Activated naive CD4-positive, alpha-beta T cell (primary cell): ENCODE results near the gene SNX24.

Experiments
- DNase-seq, 4 experiments: peaks; one replicate each; lab custom pipeline; 2025; lab: John Stamatoyannopoulos, UW

Gene SNX24

GRCh38 chr5:122919969-122920368 lies 74.6 kb downstream of the SNX24 start:
- no peak for DNase-seq

- no peak for DNase-seq
These were observed 76.4 kb downstream of the SNX24 start for GRCh38 chr5:122921826-122922225.

- no peak for DNase-seq
These were observed 78.8 kb downstream of the SNX24 start for GRCh38 chr5:122924203-122924602.

- no peak for DNase-seq
These were observed 79.4 kb downstream of the SNX24 start for GRCh38 chr5:122924719-122925395.

DNA sequence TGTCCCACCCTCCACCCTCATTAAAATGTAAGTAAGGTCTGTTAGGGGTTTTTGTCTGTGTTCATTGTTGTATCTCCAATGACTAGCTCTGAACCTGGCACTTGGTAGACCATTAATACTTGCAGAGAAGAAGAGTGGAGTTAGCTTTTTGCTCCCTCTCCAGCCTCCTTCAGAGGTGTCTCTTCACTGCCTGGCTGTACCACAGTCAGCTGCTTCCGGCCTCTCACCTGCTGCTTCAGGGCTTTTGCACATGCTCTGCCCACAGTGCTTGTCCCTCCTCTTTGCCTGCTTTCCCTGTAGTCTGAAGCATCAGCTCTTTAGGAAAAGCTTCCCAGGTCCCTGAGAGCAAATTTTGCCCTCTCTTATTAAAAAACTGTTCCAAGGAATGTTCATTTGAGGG lies 83.6 kb downstream of the SNX24 start:
- no peak for DNase-seq

DNA sequence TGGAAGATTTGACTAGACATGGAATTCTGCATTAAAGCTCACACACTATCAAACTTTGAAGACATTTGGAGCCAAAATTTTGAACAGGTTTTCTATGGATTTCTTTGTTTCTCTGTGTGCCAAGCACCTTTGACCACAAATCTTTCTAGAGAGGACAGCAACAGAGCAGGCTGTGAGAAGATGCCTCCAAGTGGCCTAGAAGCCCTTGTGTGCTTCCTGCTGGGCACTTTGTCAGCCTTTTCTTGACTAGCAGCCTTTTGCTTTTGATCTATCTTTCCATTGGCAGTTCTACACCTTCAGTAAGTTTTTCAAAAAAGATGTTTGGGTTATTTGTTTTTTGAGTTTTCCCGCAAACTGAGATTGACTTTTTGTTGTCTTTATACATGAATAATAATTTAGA lies 84.6 kb downstream of the SNX24 start:
- no peak for DNase-seq

- DNase-seq: no peak
These were observed 88.5 kb downstream of the SNX24 start for GRCh38 chr5:122933956-122934355.

DNA sequence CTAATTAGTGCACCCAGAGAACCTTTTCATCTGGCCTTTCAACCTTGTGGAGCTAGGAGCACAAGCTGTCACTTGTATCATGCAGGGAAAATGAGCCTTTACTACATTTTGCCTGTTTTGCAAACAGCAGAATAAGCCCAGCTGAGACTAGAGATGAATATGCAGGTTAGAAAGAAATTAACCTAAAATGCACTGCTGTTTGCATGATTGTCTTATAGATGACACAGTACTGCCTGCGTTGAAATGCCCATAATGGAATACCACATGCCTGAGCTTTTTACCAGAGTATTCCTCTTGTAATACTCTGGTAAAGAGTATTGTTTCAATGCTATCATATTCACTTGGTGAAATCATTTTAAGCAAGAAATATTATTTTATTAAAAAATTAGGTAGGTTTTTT lies 90.7 kb downstream of the SNX24 start:
- no peak for DNase-seq

- no peak for DNase-seq
These were observed 92.5 kb downstream of the SNX24 start for GRCh38 chr5:122937914-122938313.

DNA sequence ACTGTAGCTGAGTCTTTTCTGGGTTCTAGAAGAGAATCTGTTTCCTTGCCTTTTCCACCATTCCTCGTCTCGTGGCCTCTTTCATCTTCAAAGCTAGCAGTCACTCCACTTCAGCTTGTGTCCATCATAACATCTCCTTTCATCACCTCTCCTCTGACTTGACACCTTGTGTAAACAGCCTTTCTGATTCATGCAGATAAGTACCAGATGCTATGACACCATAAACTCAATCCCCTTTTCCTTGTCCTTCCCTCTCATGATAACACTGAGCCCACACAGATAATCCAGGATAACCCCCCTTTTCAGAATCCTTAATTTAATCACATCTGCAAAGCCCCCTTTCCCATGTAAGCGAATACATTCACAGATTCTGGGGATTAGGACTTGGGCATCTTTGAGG lies 95.5 kb downstream of the SNX24 start:
- DNase-seq: no peak

GRCh38 chr5:122941737-122942136 lies 96.3 kb downstream of the SNX24 start:
- DNase-seq: no peak

- no peak for DNase-seq
These were observed 96.9 kb downstream of the SNX24 start for GRCh38 chr5:122942164-122942914.

GRCh38 chr5:122943050-122943698 lies 97.8 kb downstream of the SNX24 start:
- DNase-seq: no peak

DNA sequence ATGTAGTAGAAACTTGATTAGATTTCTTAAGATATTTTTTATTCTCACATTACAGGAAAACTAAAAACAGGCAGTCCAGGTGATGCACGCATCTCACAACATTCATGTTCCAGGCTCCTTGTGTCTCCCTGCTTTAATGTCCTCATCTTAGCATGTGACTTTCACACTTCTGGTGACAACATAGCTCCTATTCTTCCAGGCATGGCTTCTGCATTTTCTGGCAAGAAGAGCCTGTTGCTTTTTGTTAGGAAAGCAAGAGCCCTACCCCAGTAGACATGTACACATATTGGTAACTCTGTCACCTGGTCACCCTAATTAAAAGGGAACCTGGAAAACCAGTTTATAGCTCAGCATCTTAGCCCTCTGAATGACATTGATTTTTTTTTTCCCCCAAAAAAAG lies 98.6 kb downstream of the SNX24 start:
- DNase-seq: no peak

- DNase-seq: no peak
These were observed 102.0 kb downstream of the SNX24 start for GRCh38 chr5:122947372-122947771.

DNA sequence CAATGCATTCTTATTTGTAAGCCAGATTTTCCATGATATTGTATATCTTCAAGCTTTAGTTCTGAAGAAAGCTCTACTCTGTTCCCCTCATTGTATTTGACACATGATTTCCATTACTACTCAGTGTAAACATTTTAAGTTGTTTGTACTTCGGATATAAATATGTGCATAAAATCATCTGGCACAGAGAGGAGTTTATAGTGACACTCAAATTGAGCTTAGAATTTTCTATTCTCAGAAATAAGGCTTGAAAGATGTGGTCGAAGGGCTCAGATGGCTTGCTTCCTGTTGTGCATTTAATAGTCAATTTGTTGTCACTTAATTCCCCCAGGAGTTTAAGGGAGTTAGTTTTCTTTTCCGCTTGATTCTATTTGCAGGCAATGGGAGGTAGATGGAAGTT lies 102.4 kb downstream of the SNX24 start:
- DNase-seq: no peak

DNA sequence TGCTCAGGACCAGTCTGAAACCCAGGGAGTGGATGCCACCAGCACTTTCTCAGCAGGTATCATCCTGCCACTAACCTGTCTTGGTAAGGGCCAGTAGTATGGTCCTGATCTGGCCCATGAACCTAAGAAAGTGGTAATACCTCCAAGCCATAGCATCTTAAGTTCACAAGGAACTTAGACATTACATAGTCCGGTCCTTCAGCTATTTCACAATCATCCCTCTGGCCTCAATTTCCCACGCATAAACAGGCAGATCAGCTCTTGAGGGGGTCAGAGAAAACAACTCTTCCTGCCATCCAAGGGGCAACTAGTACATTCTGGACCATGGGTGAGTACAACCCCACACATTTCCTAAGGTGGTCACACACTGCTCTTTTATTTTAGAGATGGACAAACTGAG lies 102.9 kb downstream of the SNX24 start:
- no peak for DNase-seq

DNA sequence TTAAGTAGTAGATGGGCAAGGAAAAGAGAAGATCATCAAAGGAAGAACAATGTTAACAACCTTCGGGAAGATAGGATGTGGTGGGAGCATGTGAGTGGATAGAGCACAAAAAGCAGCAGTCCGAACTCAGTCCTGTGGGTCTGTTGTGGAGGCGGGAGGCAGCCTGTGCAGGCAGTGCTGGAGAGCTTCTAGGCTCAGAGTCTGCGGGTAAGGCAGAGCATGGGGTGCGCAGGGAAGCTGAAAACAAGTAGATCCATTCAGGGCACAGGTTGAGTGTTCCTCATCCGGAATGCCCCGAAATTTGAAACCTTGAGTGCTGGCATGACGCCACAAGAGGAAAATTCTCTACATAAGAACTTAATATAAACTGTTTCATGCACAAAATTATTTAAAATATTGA lies 106.2 kb downstream of the SNX24 start:
- no peak for DNase-seq

GRCh38 chr5:122954719-122955118 lies 109.3 kb downstream of the SNX24 start:
- DNase-seq: no peak

GRCh38 chr5:122957457-122957856 lies 112.0 kb downstream of the SNX24 start:
- no peak for DNase-seq

DNA sequence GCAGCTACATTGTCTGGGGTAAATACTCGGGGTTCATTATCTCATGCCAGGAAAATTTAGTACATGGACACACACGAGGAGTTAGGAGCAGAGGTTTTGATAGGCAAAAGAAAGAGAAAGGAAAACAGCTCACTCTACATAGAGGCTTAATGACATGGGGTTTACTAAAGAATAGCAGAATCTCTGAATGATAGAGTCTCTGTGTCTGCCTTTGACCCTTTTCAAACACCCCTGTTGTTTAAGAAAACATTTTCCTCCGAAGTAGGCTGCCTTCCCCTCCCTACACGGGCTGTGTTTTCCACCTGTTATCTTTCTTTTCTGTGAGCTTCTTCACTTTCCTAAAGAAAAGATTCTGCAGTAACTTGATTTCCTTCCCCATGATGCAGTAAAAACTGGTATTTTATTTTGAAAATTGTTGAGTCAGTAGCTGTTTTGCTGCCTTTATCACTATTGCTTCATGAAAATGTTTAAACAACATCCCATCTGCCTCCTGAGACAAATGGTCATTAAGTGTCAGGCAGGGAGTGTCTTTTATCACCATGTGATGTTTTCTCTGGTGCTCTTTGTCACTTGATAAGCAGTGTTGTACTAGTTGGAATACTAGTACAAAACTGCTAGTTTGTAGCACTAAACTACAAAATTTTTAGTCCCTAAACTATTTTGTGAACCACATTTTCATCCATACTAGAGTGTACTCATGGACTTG lies 114.5 kb downstream of the SNX24 start:
- DNase-seq: no peak

- no peak for DNase-seq
These were observed 117.9 kb downstream of the SNX24 start for GRCh38 chr5:122963305-122963704.

- no peak for DNase-seq
These were observed 119.7 kb downstream of the SNX24 start for GRCh38 chr5:122965111-122965510.
